Measurements from ENCODE around the gene AR. TPM values are rescaled to one million over a fixed set of nuclear protein-coding genes. Genes with fewer than 3 reads are reported as not detected.

The AR gene, protein sequence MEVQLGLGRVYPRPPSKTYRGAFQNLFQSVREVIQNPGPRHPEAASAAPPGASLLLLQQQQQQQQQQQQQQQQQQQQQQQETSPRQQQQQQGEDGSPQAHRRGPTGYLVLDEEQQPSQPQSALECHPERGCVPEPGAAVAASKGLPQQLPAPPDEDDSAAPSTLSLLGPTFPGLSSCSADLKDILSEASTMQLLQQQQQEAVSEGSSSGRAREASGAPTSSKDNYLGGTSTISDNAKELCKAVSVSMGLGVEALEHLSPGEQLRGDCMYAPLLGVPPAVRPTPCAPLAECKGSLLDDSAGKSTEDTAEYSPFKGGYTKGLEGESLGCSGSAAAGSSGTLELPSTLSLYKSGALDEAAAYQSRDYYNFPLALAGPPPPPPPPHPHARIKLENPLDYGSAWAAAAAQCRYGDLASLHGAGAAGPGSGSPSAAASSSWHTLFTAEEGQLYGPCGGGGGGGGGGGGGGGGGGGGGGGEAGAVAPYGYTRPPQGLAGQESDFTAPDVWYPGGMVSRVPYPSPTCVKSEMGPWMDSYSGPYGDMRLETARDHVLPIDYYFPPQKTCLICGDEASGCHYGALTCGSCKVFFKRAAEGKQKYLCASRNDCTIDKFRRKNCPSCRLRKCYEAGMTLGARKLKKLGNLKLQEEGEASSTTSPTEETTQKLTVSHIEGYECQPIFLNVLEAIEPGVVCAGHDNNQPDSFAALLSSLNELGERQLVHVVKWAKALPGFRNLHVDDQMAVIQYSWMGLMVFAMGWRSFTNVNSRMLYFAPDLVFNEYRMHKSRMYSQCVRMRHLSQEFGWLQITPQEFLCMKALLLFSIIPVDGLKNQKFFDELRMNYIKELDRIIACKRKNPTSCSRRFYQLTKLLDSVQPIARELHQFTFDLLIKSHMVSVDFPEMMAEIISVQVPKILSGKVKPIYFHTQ
- total RNA-seq = 0.26 and 0.43 TPM in 2 replicates

GRCh38 chrX:67543818-67544217 lies at the start of gene AR:
Gene AR (plus strand): TSS chrX:67544021. CDS start chrX:67545147, 1,126 bp downstream.

All from dermis lymphatic vessel endothelial cell (primary cell).